CD14-positive monocyte (primary cell): ENCODE data around the gene PDZRN3. TPM values are rescaled to one million over a fixed set of nuclear protein-coding genes. Genes with fewer than 3 reads are reported as not detected.

Experiments used
- DNase-seq, 3 donors: peaks; one replicate each; pipeline ENCODE4 v3.0.0-alpha.2; 2011 to 2022
- H2AFZ ChIP-seq: 2 replicates; pipeline ENCODE4 v1.6.0; 2012; ENCODE audit warnings: mild to moderate bottlenecking, low read depth, low read length, inconsistent platforms; ENCODE audit not compliant: insufficient read depth, poor library complexity, severe bottlenecking
- H3K27ac ChIP-seq, 2 donors: 1 replicate in 1 of 2; 2 replicates in 1 of 2; pipeline ENCODE4 v1.5.1; 2012 to 2013; ENCODE audit warnings: low read length in 2 of 2, control low read depth in 1 of 2, inconsistent platforms in 1 of 2, low read depth in 1 of 2, mild to moderate bottlenecking in 1 of 2
- H3K27me3 ChIP-seq, 2 donors: one replicate each; pipeline versions ENCODE4 v1.6.0 to v1.6.1; 2011 to 2013; ENCODE audit warnings: low read length in 2 of 2; ENCODE audit not compliant: control insufficient read depth in 2 of 2, insufficient read depth in 2 of 2
- H3K36me3 ChIP-seq, 2 donors: replicated peaks in 1 of 2; 1 replicate in 1 of 2; 2 replicates in 1 of 2; pipeline versions ENCODE4 v1.5.1 to v1.6.1; 2012 to 2013; ENCODE audit warnings: low read length in 2 of 2, control low read depth in 1 of 2, inconsistent platforms in 1 of 2, mild to moderate bottlenecking in 1 of 2; ENCODE audit not compliant: insufficient read depth in 2 of 2, control insufficient read depth in 1 of 2
- H3K4me1 ChIP-seq, 2 donors: 1 replicate in 1 of 2; 2 replicates in 1 of 2; pipeline versions ENCODE4 v1.5.1 to v1.6.1; 2012 to 2013; ENCODE audit warnings: low read length in 2 of 2, control low read depth in 1 of 2, inconsistent platforms in 1 of 2, mild to moderate bottlenecking in 1 of 2, moderate library complexity in 1 of 2; ENCODE audit not compliant: insufficient read depth in 2 of 2, control insufficient read depth in 1 of 2
- H3K4me2 ChIP-seq: replicated peaks from 2 replicates; pipeline ENCODE3; 2012; ENCODE audit warnings: low read length, moderate library complexity, mild to moderate bottlenecking; ENCODE audit not compliant: poor library complexity, severe bottlenecking; ENCODE audit errors: extremely low read depth
- H3K4me3 ChIP-seq, 3 experiments: fragments of 200-600 bp in 1 of 3; sonication (generic) in 1 of 3; replicated peaks in 1 of 3; 1 replicate in 2 of 3; 2 replicates in 1 of 3; pipeline ENCODE4 v1.5.1; 2011 to 2013; ENCODE audit warnings: low read length in 3 of 3, mild to moderate bottlenecking in 3 of 3, control low read depth in 2 of 3, low read depth in 2 of 3, inconsistent platforms in 1 of 3, moderate library complexity in 1 of 3
- H3K79me2 ChIP-seq: 2 replicates; pipeline ENCODE4 v1.6.0; 2012; ENCODE audit warnings: mild to moderate bottlenecking, control low read depth, inconsistent platforms, low read length, moderate library complexity; ENCODE audit not compliant: insufficient read depth
- H3K9ac ChIP-seq: 2 replicates; pipeline ENCODE4 v1.6.0; 2017; ENCODE audit warnings: low read length, mild to moderate bottlenecking; ENCODE audit not compliant: insufficient read depth, poor library complexity, severe bottlenecking
- H3K9me3 ChIP-seq, 2 donors: replicated peaks in 1 of 2; 1 replicate in 1 of 2; 2 replicates in 1 of 2; pipeline versions ENCODE4 v1.5.1 to v1.6.1; 2012 to 2013; ENCODE audit warnings: low read length in 2 of 2, control low read depth in 1 of 2; ENCODE audit not compliant: control insufficient read depth in 1 of 2, insufficient read depth in 1 of 2
- H4K20me1 ChIP-seq: 2 replicates; pipeline ENCODE4 v1.6.0; 2012; ENCODE audit warnings: mild to moderate bottlenecking, low read length, control low read depth, moderate library complexity; ENCODE audit not compliant: insufficient read depth
- H3K27ac Mint-ChIP-seq, 7 donors: one replicate each; pipeline ENCODE4 v1.8.0; 2020; ENCODE audit warnings: mild to moderate bottlenecking in 7 of 7, mixed read lengths in 7 of 7, moderate library complexity in 6 of 7, inconsistent platforms in 2 of 7
- H3K27me3 Mint-ChIP-seq, 3 donors: one replicate each; pipeline ENCODE4 v1.8.0; 2021 to 2022; ENCODE audit warnings: low read depth in 3 of 3, mild to moderate bottlenecking in 3 of 3, mixed read lengths in 3 of 3, moderate library complexity in 3 of 3, inconsistent platforms in 1 of 3
- H3K36me3 Mint-ChIP-seq, 2 donors: one replicate each; pipeline ENCODE4 v1.8.0; 2020; ENCODE audit warnings: mixed read lengths in 2 of 2, inconsistent platforms in 1 of 2, mild to moderate bottlenecking in 1 of 2
- H3K4me1 Mint-ChIP-seq: one replicate; pipeline ENCODE4 v1.8.0; 2020; ENCODE audit warnings: mild to moderate bottlenecking, mixed read lengths
- H3K4me3 Mint-ChIP-seq, 2 donors: one replicate each; pipeline ENCODE4 v1.8.0; 2020; ENCODE audit warnings: mild to moderate bottlenecking in 2 of 2, mixed read lengths in 2 of 2, moderate library complexity in 1 of 2
- H3K9me3 Mint-ChIP-seq, 7 donors: one replicate each; pipeline ENCODE4 v1.8.0; 2020 to 2022; ENCODE audit warnings: mixed read lengths in 7 of 7, mild to moderate bottlenecking in 6 of 7, moderate library complexity in 6 of 7, inconsistent platforms in 2 of 7
- CTCF ChIP-seq: fragments of 200-600 bp; IDR thresholded peaks from one replicate; pipeline ENCODE4 v1.8.0; 2022; ENCODE audit warnings: antibody characterized with exemption, mild to moderate bottlenecking
- WGBS: methylation state at CpG from one replicate; pipeline ENCODE4 v1.1.5; 2013; ENCODE audit warnings: missing lambda C conversion rate; ENCODE audit not compliant: insufficient coverage; 5-methylcytosine and 5-hydroxymethylcytosine counted together
- intact Hi-C, 2 donors: fragments of 100-400 bp; cut with micrococcal nuclease; formaldehyde crosslinking; loops; one replicate each; pipeline versions ENCODE4 v1.15.0 to v1.15.1; 2023
- polyA plus RNA-seq, 3 donors: library from polyadenylated mRNA; depleted of rRNA in 1 of 3; unstranded in 2 of 3; stranded (reverse) in 1 of 3; fragments of 300-500 nt in 2 of 3; fragments of >200 nt in 1 of 3; fragmentation: Illumina TruSeq in 2 of 3; gene quantifications; 1 replicate in 2 of 3; 2 replicates in 1 of 3; pipeline ENCODE4 v1.2.3, GENCODE V29; 2012 to 2021

The PDZRN3 gene
- polyA plus RNA-seq, 3 donors: not detected

- WGBS: 100% methylated on average over 2 of the region's 3 CpGs
- TF ChIP-seq CTCF: no peak
- no peaks in the 10 kb centered on the region for H3K27me3 ChIP-seq
- H3K9me3 ChIP-seq: no peaks in the 10 kb centered on the region
- H3K4me3 ChIP-seq: no peak overlapping the region
- no peaks in the 10 kb centered on the region for H3K4me1 Mint-ChIP-seq
- no peak overlapping the region for H3K27ac Mint-ChIP-seq
- H4K20me1 ChIP-seq: no peaks in the 10 kb centered on the region
- no peak overlapping the region for H3K4me3 Mint-ChIP-seq
- no peaks in the 10 kb centered on the region for H3K79me2 ChIP-seq
- no peak overlapping the region for H3K27ac ChIP-seq
- no peak overlapping the region for H3K9ac ChIP-seq
- no peaks in the 10 kb centered on the region for H3K36me3 ChIP-seq
- H2AFZ ChIP-seq: no peak overlapping the region
- H3K27me3 Mint-ChIP-seq: peaks cover 0 to 5% (median 1%) of the 10 kb centered on the region in 3 donors
- H3K9me3 Mint-ChIP-seq: peaks cover 0 to 1% (median 0%) of the 10 kb centered on the region in 7 donors
- intact Hi-C loops: no loop called here
- no peaks in the 10 kb centered on the region for H3K4me1 ChIP-seq
- no peak overlapping the region for H3K4me2 ChIP-seq
- no peak for DNase-seq
- no peaks in the 10 kb centered on the region for H3K36me3 Mint-ChIP-seq
These were observed 60.7 kb downstream of the PDZRN3 start for GRCh38 chr3:73563896-73564582.

DNA sequence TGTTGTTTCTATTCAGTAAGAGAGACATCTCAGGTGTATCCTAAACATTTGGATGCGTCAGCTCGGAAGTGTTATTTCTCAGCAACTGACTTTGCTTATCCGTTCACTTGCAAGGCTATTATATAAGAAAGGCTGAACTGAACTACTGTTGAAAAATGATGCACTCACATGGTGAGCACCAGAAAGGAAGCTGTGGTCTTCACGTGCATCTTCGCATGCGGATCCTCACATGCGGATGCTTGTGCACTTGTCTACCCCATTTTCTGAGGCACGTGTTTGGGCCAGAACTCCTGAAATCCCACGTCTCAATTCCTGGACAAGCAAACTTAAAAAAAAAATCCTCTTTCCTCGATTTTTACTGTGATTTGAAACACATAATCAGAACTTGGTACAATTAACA, 63.2 kb downstream of the PDZRN3 start:
- Mint-ChIP-seq H3K4me1 (no peaks in the 10 kb centered on the region), H3K27me3 (peaks cover 0 to 3% (median 1%) of the 10 kb centered on the region in 3 donors), H3K9me3 (no peaks in the 10 kb centered on the region), H3K4me3 (no peak overlapping the region), H3K36me3 (no peaks in the 10 kb centered on the region), H3K27ac (peak overlapping the region in 1 of 7 donors; percentile 61)
- TF ChIP-seq CTCF: no peak
- H4K20me1 ChIP-seq: no peaks in the 10 kb centered on the region
- H3K79me2 ChIP-seq: no peaks in the 10 kb centered on the region
- 88% methylated on average over 4 of the region's 10 CpGs for WGBS
- H2AFZ ChIP-seq: no peak overlapping the region
- H3K36me3 ChIP-seq: no peaks in the 10 kb centered on the region
- H3K4me1 ChIP-seq: no peaks in the 10 kb centered on the region
- H3K27me3 ChIP-seq: no peaks in the 10 kb centered on the region
- H3K4me2 ChIP-seq: no peak overlapping the region
- intact Hi-C loops: no loop called here
- no peak overlapping the region for H3K27ac ChIP-seq
- H3K9me3 ChIP-seq: no peaks in the 10 kb centered on the region
- H3K4me3 ChIP-seq: no peak overlapping the region
- H3K9ac ChIP-seq: no peak overlapping the region
- no peak for DNase-seq
